GM12891 (cell line): ENCODE measurements around the gene HIGD2A.

Experiments
- POLR2A ChIP-seq: IDR thresholded peaks from 2 replicates; pipeline ENCODE4 v1.6.1; 2011; ENCODE audit warnings: low read depth, low read length, control low read depth
- POU2F2 ChIP-seq: IDR thresholded peaks from 2 replicates; pipeline ENCODE4 v1.6.1; 2011; ENCODE audit warnings: low read depth, mild to moderate bottlenecking, control low read depth, low read length, moderate library complexity

DNA sequence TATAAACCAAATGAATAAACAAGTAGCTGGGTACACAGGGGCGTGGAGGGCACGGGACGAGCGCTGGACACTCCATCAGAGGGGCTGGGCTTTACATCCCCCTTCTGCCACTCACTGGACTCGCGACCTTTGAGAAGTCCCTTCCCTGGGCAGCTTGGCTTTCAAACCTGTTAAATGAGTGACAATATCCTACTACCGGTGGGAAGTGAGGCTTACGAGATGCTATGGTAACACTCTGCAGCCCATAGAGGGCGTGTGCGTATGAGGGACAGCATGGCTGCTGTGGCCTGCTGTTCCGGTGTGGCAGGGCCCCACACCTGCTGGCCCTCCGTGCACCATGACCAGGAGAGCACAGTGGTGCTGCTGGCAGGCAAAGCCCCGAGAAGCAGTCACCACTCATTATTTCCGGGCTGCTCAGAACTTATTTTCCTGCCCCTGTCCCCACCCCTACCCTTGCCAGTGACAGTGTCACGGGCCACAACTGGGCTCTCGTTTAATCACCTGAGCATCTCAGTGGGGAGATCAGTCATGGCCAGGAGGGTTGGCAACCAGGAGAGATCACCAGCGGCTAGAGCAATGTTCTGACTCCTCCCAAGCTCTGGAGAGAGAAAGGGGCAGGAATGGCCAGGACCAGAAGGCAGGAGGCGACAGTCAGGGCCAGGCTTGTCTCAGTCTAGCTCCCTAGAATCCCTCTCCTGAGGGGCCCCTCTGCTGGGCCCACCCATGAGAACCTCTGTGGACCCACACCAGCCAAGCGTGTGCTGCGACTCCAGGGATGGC lies 17.3 kb downstream of the HIGD2A start:
- TF ChIP-seq POLR2A (no peak), POU2F2 (no peak)
